Upper lobe of left lung (tissue), 4 donors: Measurements from ENCODE around the gene ICAM4.

ENCODE experiments used
- EP300 ChIP-seq, 4 donors: sonication (generic); formaldehyde crosslinking; IDR thresholded peaks; one replicate each; pipeline ENCODE4 v1.5.1; 2017; ENCODE audit warnings: antibody characterized with exemption in 4 of 4, control low read depth in 2 of 4
- POLR2A ChIP-seq, 4 donors: fragments of 450-650 bp; IDR thresholded peaks; one replicate each; pipeline ENCODE4 v1.5.1; 2016 to 2017; ENCODE audit warnings: antibody characterized with exemption in 4 of 4, mild to moderate bottlenecking in 2 of 4
- POLR2AphosphoS5 ChIP-seq, 2 donors: sonication (generic); formaldehyde crosslinking; IDR thresholded peaks; one replicate each; pipeline ENCODE4 v1.5.1; 2017; ENCODE audit warnings: antibody characterized with exemption in 2 of 2
- TF ChIP-seq, protein P1 (sequence below), 6 experiments: fragments of 450-650 bp in 4 of 6; fragments of 200-600 bp in 2 of 6; sonication (generic) in 2 of 6; IDR thresholded peaks; one replicate each; pipeline ENCODE4 v1.5.1; 2016 to 2019; ENCODE audit warnings: antibody characterized with exemption in 6 of 6

GRCh38 chr19:10320602-10321416 is 34.1 kb downstream of the ICAM4 start:
- TF ChIP-seq, protein P1, sequence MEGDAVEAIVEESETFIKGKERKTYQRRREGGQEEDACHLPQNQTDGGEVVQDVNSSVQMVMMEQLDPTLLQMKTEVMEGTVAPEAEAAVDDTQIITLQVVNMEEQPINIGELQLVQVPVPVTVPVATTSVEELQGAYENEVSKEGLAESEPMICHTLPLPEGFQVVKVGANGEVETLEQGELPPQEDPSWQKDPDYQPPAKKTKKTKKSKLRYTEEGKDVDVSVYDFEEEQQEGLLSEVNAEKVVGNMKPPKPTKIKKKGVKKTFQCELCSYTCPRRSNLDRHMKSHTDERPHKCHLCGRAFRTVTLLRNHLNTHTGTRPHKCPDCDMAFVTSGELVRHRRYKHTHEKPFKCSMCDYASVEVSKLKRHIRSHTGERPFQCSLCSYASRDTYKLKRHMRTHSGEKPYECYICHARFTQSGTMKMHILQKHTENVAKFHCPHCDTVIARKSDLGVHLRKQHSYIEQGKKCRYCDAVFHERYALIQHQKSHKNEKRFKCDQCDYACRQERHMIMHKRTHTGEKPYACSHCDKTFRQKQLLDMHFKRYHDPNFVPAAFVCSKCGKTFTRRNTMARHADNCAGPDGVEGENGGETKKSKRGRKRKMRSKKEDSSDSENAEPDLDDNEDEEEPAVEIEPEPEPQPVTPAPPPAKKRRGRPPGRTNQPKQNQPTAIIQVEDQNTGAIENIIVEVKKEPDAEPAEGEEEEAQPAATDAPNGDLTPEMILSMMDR (IDR thresholded peaks at IDR 0.05), result no peak
- TF ChIP-seq POLR2AphosphoS5 (IDR thresholded peaks at IDR 0.05) (no peak), POLR2A (IDR thresholded peaks at IDR 0.05) (no peak), EP300 (IDR thresholded peaks at IDR 0.05) (no peak)
